Type B pancreatic cell (in vitro differentiated cells): ENCODE measurements around the gene SERGEF. TPM values are rescaled to one million over a fixed set of nuclear protein-coding genes. Genes with fewer than 3 reads are reported as not detected.

Experiments
- DNase-seq: peaks from one replicate; pipeline ENCODE4 v3.0.0; 2021; ENCODE audit warnings: mixed read lengths; ENCODE audit not compliant: unreplicated experiment; ENCODE audit errors: extremely low spot score
- H3K27ac Mint-ChIP-seq: 2 replicates; pipeline ENCODE4 v1.8.0; 2021; ENCODE audit warnings: mild to moderate bottlenecking, mixed read lengths
- H3K27me3 Mint-ChIP-seq: 2 replicates; pipeline ENCODE4 v1.8.0; 2021; ENCODE audit warnings: mixed read lengths
- H3K36me3 Mint-ChIP-seq: 2 replicates; pipeline ENCODE4 v1.8.0; 2021; ENCODE audit warnings: mixed read lengths
- H3K4me1 Mint-ChIP-seq: one replicate; pipeline ENCODE4 v1.8.0; 2021; ENCODE audit warnings: mixed read lengths; ENCODE audit not compliant: unreplicated experiment
- H3K4me3 Mint-ChIP-seq: 2 replicates; pipeline ENCODE4 v1.8.0; 2021; ENCODE audit warnings: mild to moderate bottlenecking, mixed read lengths
- H3K9me3 Mint-ChIP-seq: 2 replicates; pipeline ENCODE4 v1.8.0; 2021; ENCODE audit warnings: mixed read lengths
- CTCF ChIP-seq: fragments of 200-600 bp; sonication (generic); conservative IDR thresholded peaks from 2 replicates; pipeline ENCODE4 v1.5.0; 2021; ENCODE audit warnings: antibody characterized with exemption, mild to moderate bottlenecking
- total RNA-seq: library from RNA; stranded (reverse); gene quantifications from 2 replicates; pipeline ENCODE4 v1.2.1, GENCODE V29; 2021; ENCODE audit warnings: low replicate concordance

The SERGEF gene
- total RNA-seq, 1 donor from 2014 or later = 26.4 TPM

- DNase-seq = no peak
- H3K9me3 Mint-ChIP-seq = no peaks in the 10 kb centered on the region
- H3K36me3 Mint-ChIP-seq = peaks cover 6% of the 10 kb centered on the region
- no peak for TF ChIP-seq CTCF
- H3K4me3 Mint-ChIP-seq = peak overlapping the region; percentile 37
- no peaks in the 10 kb centered on the region for H3K27me3 Mint-ChIP-seq
- peak overlapping the region; percentile 71 for H3K27ac Mint-ChIP-seq
- peaks cover 44% of the 10 kb centered on the region for H3K4me1 Mint-ChIP-seq
Measured at GRCh38 chr11:17921659-17922415, 91.0 kb downstream of the SERGEF start.

- no peaks in the 10 kb centered on the region for H3K36me3 Mint-ChIP-seq
- no peak overlapping the region for H3K27ac Mint-ChIP-seq
- peaks cover 41% of the 10 kb centered on the region for H3K4me1 Mint-ChIP-seq
- no peak for DNase-seq
- H3K4me3 Mint-ChIP-seq = no peak overlapping the region
- no peak for TF ChIP-seq CTCF
- no peaks in the 10 kb centered on the region for H3K9me3 Mint-ChIP-seq
- H3K27me3 Mint-ChIP-seq = no peaks in the 10 kb centered on the region
Measured at GRCh38 chr11:17918049-17918605, 94.7 kb downstream of the SERGEF start.

GRCh38 chr11:17917556-17917955 is 95.3 kb downstream of the SERGEF start:
- Mint-ChIP-seq H3K4me3 (no peak overlapping the region), H3K27ac (no peak overlapping the region), H3K36me3 (no peaks in the 10 kb centered on the region), H3K9me3 (no peaks in the 10 kb centered on the region), H3K4me1 (peaks cover 39% of the 10 kb centered on the region), H3K27me3 (no peaks in the 10 kb centered on the region)
- TF ChIP-seq CTCF = no peak
- no peak for DNase-seq

GRCh38 chr11:17915500-17916143 is 97.2 kb downstream of the SERGEF start:
- DNase-seq = no peak
- H3K4me3 Mint-ChIP-seq = no peak overlapping the region
- TF ChIP-seq CTCF = no peak
- no peaks in the 10 kb centered on the region for H3K36me3 Mint-ChIP-seq
- no peak overlapping the region for H3K27ac Mint-ChIP-seq
- H3K4me1 Mint-ChIP-seq = peaks cover 21% of the 10 kb centered on the region
- no peaks in the 10 kb centered on the region for H3K27me3 Mint-ChIP-seq
- no peaks in the 10 kb centered on the region for H3K9me3 Mint-ChIP-seq

- Mint-ChIP-seq H3K36me3 (no peaks in the 10 kb centered on the region), H3K4me1 (peaks cover 16% of the 10 kb centered on the region), H3K27me3 (no peaks in the 10 kb centered on the region), H3K27ac (no peak overlapping the region), H3K4me3 (no peak overlapping the region), H3K9me3 (no peaks in the 10 kb centered on the region)
- TF ChIP-seq CTCF = no peak
- DNase-seq = no peak
Measured at GRCh38 chr11:17914957-17915356, 97.9 kb downstream of the SERGEF start.
